Uterus (tissue), 4 donors: ENCODE measurements around the gene RBM12. TPM values are rescaled to one million over a fixed set of nuclear protein-coding genes. Genes with fewer than 3 reads are reported as not detected.

Source experiments
- DNase-seq, 2 donors: peaks; one replicate each; pipeline ENCODE4 v3.0.0-alpha.2; 2019 to 2020
- H3K27ac ChIP-seq, 2 donors: fragments of 200-600 bp; sonication (generic); 1 replicate in 1 of 2; 2 replicates in 1 of 2; pipeline ENCODE4 v1.5.1; 2016 to 2018
- H3K27me3 ChIP-seq, 2 donors: fragments of 200-600 bp; sonication (generic); one replicate each; pipeline ENCODE4 v1.5.1; 2018 to 2019; ENCODE audit warnings: control low read depth in 1 of 2
- H3K36me3 ChIP-seq, 2 donors: fragments of 200-600 bp; sonication (generic); one replicate each; pipeline ENCODE4 v1.5.1; 2019; ENCODE audit warnings: control low read depth in 1 of 2
- H3K4me1 ChIP-seq, 2 donors: fragments of 200-600 bp; sonication (generic); one replicate each; pipeline ENCODE4 v1.5.1; 2018 to 2019; ENCODE audit warnings: control low read depth in 1 of 2
- H3K4me3 ChIP-seq, 2 donors: fragments of 200-600 bp; sonication (generic); 1 replicate in 1 of 2; 2 replicates in 1 of 2; pipeline ENCODE4 v1.5.1; 2018 to 2019; ENCODE audit warnings: mild to moderate bottlenecking in 1 of 2
- H3K9me3 ChIP-seq, 2 donors: fragments of 200-600 bp; sonication (generic); one replicate each; pipeline ENCODE4 v1.5.1; 2019; ENCODE audit warnings: control low read depth in 1 of 2
- CTCF ChIP-seq, 4 experiments: fragments of 200-600 bp in 2 of 4; fragments of 450-650 bp in 2 of 4; sonication (generic) in 2 of 4; IDR thresholded peaks; one replicate each; pipeline ENCODE4 v1.5.1; 2016 to 2019; ENCODE audit warnings: antibody characterized with exemption in 4 of 4, mild to moderate bottlenecking in 2 of 4, moderate library complexity in 1 of 4
- POLR2A ChIP-seq, 2 donors: fragments of 450-650 bp; IDR thresholded peaks; one replicate each; pipeline ENCODE4 v1.6.1; 2016; ENCODE audit warnings: antibody characterized with exemption in 2 of 2, mild to moderate bottlenecking in 1 of 2, moderate library complexity in 1 of 2
- intact Hi-C: fragments of 100-400 bp; cut with DNase I; formaldehyde crosslinking; loops from one replicate; pipeline ENCODE4 v1.15.1; 2023; ENCODE audit warnings: low total_unique reads
- total RNA-seq, 4 donors: library from RNA; depleted of rRNA in 3 of 4; stranded (reverse); fragments of >200 nt in 3 of 4; gene quantifications; one replicate each; pipeline versions ENCODE4 v1.1.0 to v1.2.4, GENCODE V29; 2014 to 2023
- donor health status: DM: yes; HTN: yes; CAD: no.

Gene RBM12
- total RNA-seq, 4 donors from 2014 or later: 9.5 to 105 (median 54.4) TPM

GRCh38 chr20:35644806-35645205 is 19.9 kb downstream of the RBM12 start:
- Histone ChIP-seq H3K4me1 (no peaks in the 10 kb centered on the region), H3K27me3 (no peaks in the 10 kb centered on the region), H3K4me3 (no peak overlapping the region), H3K36me3 (no peaks in the 10 kb centered on the region), H3K27ac (no peak overlapping the region), H3K9me3 (no peaks in the 10 kb centered on the region)
- intact Hi-C loops: no loop called here
- DNase-seq: no peak
- TF ChIP-seq POLR2A (IDR thresholded peaks at IDR 0.05) (no peak), CTCF (IDR thresholded peaks at IDR 0.05) (no peak)

GRCh38 chr20:35643045-35643444 is 21.7 kb downstream of the RBM12 start:
- intact Hi-C loops: no loop called here
- TF ChIP-seq CTCF (IDR thresholded peaks at IDR 0.05) (no peak), POLR2A (IDR thresholded peaks at IDR 0.05) (no peak)
- Histone ChIP-seq H3K27ac (no peak overlapping the region), H3K36me3 (no peaks in the 10 kb centered on the region), H3K4me1 (no peaks in the 10 kb centered on the region), H3K27me3 (no peaks in the 10 kb centered on the region), H3K9me3 (no peaks in the 10 kb centered on the region), H3K4me3 (no peak overlapping the region)
- no peak for DNase-seq

GRCh38 chr20:35641743-35642142 is 23.0 kb downstream of the RBM12 start:
- TF ChIP-seq POLR2A (IDR thresholded peaks at IDR 0.05) (no peak), CTCF (IDR thresholded peaks at IDR 0.05) (no peak)
- no peaks in the 10 kb centered on the region for H3K4me1 ChIP-seq
- H3K27ac ChIP-seq: no peak overlapping the region
- no peaks in the 10 kb centered on the region for H3K36me3 ChIP-seq
- intact Hi-C loops: no loop called here
- DNase-seq: no peak
- no peak overlapping the region for H3K4me3 ChIP-seq
- no peaks in the 10 kb centered on the region for H3K27me3 ChIP-seq
- no peaks in the 10 kb centered on the region for H3K9me3 ChIP-seq

GRCh38 chr20:35640724-35641123 is 24.0 kb downstream of the RBM12 start:
- Histone ChIP-seq H3K36me3 (no peaks in the 10 kb centered on the region), H3K4me3 (no peak overlapping the region), H3K4me1 (peaks cover 0 to 6% of the 10 kb centered on the region in 2 donors), H3K9me3 (no peaks in the 10 kb centered on the region), H3K27me3 (no peaks in the 10 kb centered on the region), H3K27ac (no peak overlapping the region)
- intact Hi-C loops: no loop called here
- DNase-seq: no peak
- TF ChIP-seq CTCF (IDR thresholded peaks at IDR 0.05) (no peak), POLR2A (IDR thresholded peaks at IDR 0.05) (no peak)

GRCh38 chr20:35638751-35639150 is 25.9 kb downstream of the RBM12 start:
- Histone ChIP-seq H3K4me3 (no peak overlapping the region), H3K27ac (no peak overlapping the region), H3K4me1 (peaks cover 0 to 7% of the 10 kb centered on the region in 2 donors), H3K27me3 (no peaks in the 10 kb centered on the region), H3K9me3 (no peaks in the 10 kb centered on the region), H3K36me3 (no peaks in the 10 kb centered on the region)
- DNase-seq: no peak
- intact Hi-C loops: no loop called here
- no peak for TF ChIP-seq POLR2A (IDR thresholded peaks at IDR 0.05)
- no peak for TF ChIP-seq CTCF (IDR thresholded peaks at IDR 0.05)
